Rectal smooth muscle tissue (tissue), 1 donor: ENCODE measurements around the gene CFAP100.

Experiments used
- H3K27ac ChIP-seq: one replicate; pipeline ENCODE4 v1.7.0; 2013; ENCODE audit warnings: low read depth, low read length, inconsistent platforms
- H3K27me3 ChIP-seq: one replicate; pipeline ENCODE4 v1.7.0; 2013; ENCODE audit warnings: low read length; ENCODE audit not compliant: control insufficient read depth, insufficient read depth
- H3K36me3 ChIP-seq: one replicate; pipeline ENCODE4 v1.7.0; 2013; ENCODE audit warnings: low read length; ENCODE audit not compliant: control insufficient read depth, insufficient read depth
- H3K4me1 ChIP-seq: one replicate; pipeline ENCODE4 v1.7.0; 2013; ENCODE audit warnings: low read length; ENCODE audit not compliant: control insufficient read depth, insufficient read depth
- H3K4me3 ChIP-seq: one replicate; pipeline ENCODE4 v1.7.0; 2013; ENCODE audit warnings: low read length
- H3K9ac ChIP-seq: one replicate; pipeline ENCODE4 v1.7.0; 2013; ENCODE audit warnings: low read length

The CFAP100 gene

GRCh38 chr3:126424039-126424717, 29.5 kb downstream of the CFAP100 start:
- Histone ChIP-seq H3K4me3 (no peak overlapping the region), H3K36me3 (no peaks in the 10 kb centered on the region), H3K27ac (no peak overlapping the region), H3K27me3 (no peaks in the 10 kb centered on the region), H3K4me1 (no peaks in the 10 kb centered on the region), H3K9ac (no peak overlapping the region)

DNA sequence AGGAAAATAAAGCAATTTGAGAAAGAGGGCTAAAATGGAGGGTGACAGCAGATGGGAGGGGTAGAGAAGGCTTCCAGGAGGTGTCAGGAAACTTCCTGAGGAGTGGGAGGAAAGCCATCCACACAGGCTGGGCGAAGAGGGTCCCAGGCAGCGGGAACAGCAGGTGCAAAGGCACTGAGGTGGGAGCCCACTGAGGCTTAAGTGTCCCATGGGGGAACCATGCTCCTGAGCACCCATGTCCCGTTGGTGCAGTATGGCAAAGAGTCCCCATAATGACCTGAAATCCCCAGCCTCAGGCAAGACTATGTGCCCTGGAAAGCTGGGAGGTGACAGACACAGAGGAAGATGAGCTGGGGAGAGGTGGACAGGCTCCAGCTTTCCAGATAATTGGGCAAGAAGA, 30.0 kb downstream of the CFAP100 start:
- H3K27ac ChIP-seq, result no peak overlapping the region
- H3K27me3 ChIP-seq, result no peaks in the 10 kb centered on the region
- no peaks in the 10 kb centered on the region for H3K4me1 ChIP-seq
- H3K9ac ChIP-seq, result no peak overlapping the region
- H3K36me3 ChIP-seq, result no peaks in the 10 kb centered on the region
- no peak overlapping the region for H3K4me3 ChIP-seq

- Histone ChIP-seq H3K4me3 (no peak overlapping the region), H3K27ac (no peak overlapping the region), H3K27me3 (no peaks in the 10 kb centered on the region), H3K4me1 (no peaks in the 10 kb centered on the region), H3K36me3 (peaks cover 3% of the 10 kb centered on the region), H3K9ac (no peak overlapping the region)
Measured at GRCh38 chr3:126431103-126431534, 36.4 kb downstream of the CFAP100 start.

GRCh38 chr3:126432361-126433104, 37.8 kb downstream of the CFAP100 start:
- Histone ChIP-seq H3K4me1 (no peaks in the 10 kb centered on the region), H3K27ac (no peak overlapping the region), H3K4me3 (no peak overlapping the region), H3K9ac (no peak overlapping the region), H3K36me3 (peaks cover 7% of the 10 kb centered on the region), H3K27me3 (no peaks in the 10 kb centered on the region)

GRCh38 chr3:126433105-126433430, 38.4 kb downstream of the CFAP100 start:
- Histone ChIP-seq H3K27me3 (no peaks in the 10 kb centered on the region), H3K4me3 (no peak overlapping the region), H3K9ac (no peak overlapping the region), H3K27ac (no peak overlapping the region), H3K36me3 (peaks cover 11% of the 10 kb centered on the region), H3K4me1 (no peaks in the 10 kb centered on the region)

GRCh38 chr3:126433496-126434263, 39.0 kb downstream of the CFAP100 start:
- Histone ChIP-seq H3K4me1 (no peaks in the 10 kb centered on the region), H3K27me3 (no peaks in the 10 kb centered on the region), H3K4me3 (no peak overlapping the region), H3K36me3 (peaks cover 16% of the 10 kb centered on the region), H3K27ac (no peak overlapping the region), H3K9ac (no peak overlapping the region)

GRCh38 chr3:126434264-126434590, 39.5 kb downstream of the CFAP100 start:
- Histone ChIP-seq H3K9ac (no peak overlapping the region), H3K4me3 (no peak overlapping the region), H3K36me3 (peaks cover 20% of the 10 kb centered on the region), H3K4me1 (no peaks in the 10 kb centered on the region), H3K27me3 (no peaks in the 10 kb centered on the region), H3K27ac (no peak overlapping the region)

DNA sequence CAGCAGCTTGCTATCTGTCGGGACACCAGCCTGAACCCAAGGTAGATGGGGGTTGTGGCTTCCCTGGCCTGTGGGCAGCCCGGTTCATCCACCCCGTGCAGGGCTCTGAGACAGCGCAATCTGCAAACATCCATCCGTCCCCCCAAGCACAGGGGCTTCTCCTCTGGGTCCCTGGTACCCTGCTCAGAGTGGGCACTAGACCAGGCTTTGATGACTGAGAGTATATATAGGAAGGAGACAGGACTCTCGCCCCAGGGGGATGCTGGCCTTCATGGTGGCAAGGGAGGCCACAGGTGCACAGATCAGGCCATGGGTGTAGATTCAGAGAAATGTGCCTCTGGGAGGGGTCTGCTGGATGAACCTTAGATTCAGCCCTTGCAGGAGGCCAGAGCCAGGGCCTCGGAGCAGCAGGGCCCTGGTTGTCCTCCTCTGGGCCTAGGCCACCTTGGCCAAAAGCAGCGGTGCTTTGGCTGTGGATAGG, 40.3 kb downstream of the CFAP100 start:
- Histone ChIP-seq H3K9ac (no peak overlapping the region), H3K4me3 (no peak overlapping the region), H3K4me1 (no peaks in the 10 kb centered on the region), H3K27ac (no peak overlapping the region), H3K27me3 (no peaks in the 10 kb centered on the region), H3K36me3 (peaks cover 27% of the 10 kb centered on the region)

DNA sequence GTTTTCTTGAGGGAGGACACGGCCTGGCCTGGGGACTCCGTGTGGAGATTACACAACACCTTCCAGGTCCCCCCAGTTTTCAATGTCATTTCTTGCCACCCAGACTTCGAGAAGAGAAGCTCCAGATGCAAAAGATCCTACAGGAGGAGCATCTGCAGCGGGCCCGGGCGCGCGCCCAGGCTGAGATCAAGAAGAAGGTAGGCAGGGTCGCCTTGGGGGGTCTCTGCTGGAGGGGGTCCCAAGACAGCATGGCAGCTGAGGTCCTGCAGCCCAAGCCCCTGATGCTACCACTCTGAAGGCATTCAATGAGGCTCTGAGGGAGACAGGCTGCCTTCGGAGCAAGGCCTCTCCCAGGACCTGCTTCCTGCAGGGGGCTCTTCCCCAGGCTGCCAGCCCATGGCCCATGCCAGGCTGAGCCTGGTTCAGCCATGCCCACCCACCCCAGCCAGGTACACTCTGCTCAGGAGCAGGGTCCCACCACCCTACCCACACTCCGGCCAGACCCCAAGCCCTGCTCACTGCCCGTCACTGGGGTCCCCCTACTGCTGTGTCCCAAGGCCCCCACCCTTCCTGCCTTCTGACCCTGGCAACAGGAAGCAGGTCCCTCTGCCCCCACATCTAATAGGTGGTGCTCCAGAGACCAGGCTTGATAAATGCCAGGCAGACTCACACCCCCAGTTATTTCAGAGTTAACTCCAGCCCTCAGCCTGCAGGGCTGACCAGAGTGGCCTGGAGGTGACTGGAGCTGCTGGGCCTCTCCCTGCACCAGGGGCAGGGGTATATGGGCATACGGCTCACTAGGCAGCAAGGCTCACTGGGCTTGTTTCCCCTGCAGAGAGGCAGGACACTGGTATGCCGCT, 41.0 kb downstream of the CFAP100 start:
- no peak overlapping the region for H3K4me3 ChIP-seq
- H3K9ac ChIP-seq, result no peak overlapping the region
- H3K36me3 ChIP-seq, result peaks cover 27% of the 10 kb centered on the region
- H3K27ac ChIP-seq, result no peak overlapping the region
- no peaks in the 10 kb centered on the region for H3K27me3 ChIP-seq
- no peaks in the 10 kb centered on the region for H3K4me1 ChIP-seq

DNA sequence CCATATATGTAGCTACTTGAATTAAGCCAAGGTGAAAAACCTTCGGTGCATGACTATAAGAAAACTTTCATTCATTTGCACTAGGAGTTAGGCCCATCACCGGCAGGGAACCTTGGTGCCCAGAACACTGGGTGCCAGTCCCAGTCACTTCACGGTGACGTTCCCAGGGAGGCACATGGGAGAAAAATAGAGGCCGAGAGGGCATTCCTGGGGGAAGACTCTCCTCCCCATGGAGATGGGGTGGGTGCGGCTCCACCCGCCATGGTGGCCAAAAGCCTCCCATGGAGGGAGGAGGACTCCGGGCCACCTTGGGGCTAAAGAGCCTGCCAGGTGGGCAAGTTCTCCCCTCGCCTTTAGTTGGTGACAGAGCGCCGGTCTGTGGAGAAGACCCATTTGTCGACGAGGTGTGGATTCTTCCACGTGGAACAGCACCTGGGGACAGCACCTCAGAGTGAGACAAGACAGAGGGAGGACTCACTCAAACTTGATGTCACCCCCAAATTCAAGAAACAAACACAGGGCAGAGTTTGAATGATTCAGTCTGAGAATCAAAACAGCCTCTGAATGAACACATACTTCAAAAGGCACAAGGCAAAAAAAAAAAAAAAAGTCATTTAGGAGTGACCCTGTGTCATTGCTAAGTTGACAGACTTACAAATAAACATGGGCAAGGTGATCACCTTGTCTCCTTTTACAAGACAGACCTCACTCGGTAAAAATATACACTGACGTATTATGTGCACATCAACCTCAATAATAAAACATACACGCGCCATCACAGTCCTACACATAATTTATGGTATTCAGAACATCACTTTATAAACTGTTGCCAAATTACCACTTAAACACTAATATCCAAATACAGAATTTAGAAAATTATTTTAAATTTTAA, 42.4 kb downstream of the CFAP100 start:
- Histone ChIP-seq H3K36me3 (peaks cover 27% of the 10 kb centered on the region), H3K9ac (no peak overlapping the region), H3K4me3 (no peak overlapping the region), H3K27me3 (no peaks in the 10 kb centered on the region), H3K27ac (no peak overlapping the region), H3K4me1 (no peaks in the 10 kb centered on the region)

DNA sequence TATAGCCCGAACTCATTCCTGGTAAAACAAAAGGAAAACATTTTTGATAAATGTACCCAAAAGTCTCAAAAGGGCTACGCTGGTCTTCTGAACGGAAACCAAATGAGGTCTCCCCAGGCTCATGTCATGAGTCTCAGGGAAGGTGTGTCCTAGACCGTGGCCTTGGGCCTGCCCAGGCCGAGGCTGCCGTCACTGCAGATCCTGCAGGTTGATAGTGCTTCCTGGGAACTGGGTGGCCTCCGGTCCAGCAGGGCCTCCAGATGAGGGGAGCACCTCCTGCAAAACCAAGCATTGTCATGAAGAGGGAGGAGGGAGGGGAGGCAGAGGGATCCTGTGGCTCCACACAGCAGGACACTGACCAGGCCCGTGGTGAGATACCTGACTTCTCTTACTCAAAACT, 43.5 kb downstream of the CFAP100 start:
- Histone ChIP-seq H3K4me1 (no peaks in the 10 kb centered on the region), H3K4me3 (no peak overlapping the region), H3K9ac (no peak overlapping the region), H3K27me3 (no peaks in the 10 kb centered on the region), H3K27ac (no peak overlapping the region), H3K36me3 (peaks cover 27% of the 10 kb centered on the region)
